Measurements from ENCODE around the gene HDLBP.

HDLBP gene

DNA sequence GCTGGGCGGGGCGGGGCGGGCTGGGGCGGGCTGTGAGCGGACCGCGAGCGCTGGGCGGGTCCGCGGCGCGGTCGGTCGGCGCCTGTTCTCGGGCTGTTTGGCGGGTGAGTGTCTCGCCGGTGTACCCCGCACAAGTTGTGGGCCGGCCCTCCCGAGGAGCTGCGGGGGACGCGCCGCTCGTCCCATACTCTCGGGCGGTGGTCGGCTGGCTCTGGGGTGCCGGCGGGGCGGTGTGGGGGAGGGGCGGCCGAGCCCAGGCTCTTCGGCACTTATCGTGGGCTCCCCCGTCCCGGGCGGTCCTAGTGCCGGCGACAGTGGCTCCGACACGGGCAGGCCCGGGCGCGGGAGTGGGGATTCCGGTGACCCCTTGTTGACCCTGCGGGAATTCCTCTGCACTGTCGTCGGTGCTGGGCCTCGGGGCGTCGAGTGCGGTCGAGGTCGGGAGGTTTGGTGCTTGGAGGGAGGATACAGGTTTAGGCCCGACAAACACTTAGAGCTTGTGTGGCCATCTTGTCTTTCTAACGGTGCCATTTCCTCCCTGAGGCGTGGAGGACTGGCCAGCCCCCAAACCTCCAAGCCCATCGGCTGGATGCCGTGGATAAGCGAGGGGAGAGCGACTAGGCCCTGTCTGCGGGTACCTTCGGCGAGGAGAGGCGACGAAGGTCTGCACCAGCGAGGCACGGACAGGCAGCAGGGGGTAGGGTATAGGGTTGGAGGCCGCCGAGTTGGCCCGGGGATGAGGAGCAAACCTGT, 583 bp upstream of the HDLBP start, which contains the start of gene SEPTIN2:
Gene SEPTIN2 (plus strand): TSS at position 47 of the 753 bp plus-strand sequence. CDS start 8,308 bp downstream, outside the sequence.
- ATAC-seq = peak; percentile 78
- TF ChIP-seq RARB (CRISPR knock-in tag; IDR thresholded peaks at IDR 0.05) = no peak
- TF ChIP-seq BACH2 (CRISPR knock-in tag; IDR thresholded peaks at IDR 0.05; ENCODE audit: borderline replicate concordance) = no peak
- TF ChIP-seq ZNF8 (CRISPR knock-in tag; IDR thresholded peaks at IDR 0.05) = no peak
- no peak for TF ChIP-seq GLIS3 (CRISPR knock-in tag; IDR thresholded peaks at IDR 0.05)
- no peak for TF ChIP-seq ISL1 (CRISPR knock-in tag; IDR thresholded peaks at IDR 0.05)
- TF ChIP-seq ZFP30 (CRISPR knock-in tag; IDR thresholded peaks at IDR 0.05) = no peak
- no peak for TF ChIP-seq CSDC2 (CRISPR knock-in tag; IDR thresholded peaks at IDR 0.05)
- no peak for TF ChIP-seq OSR1 (CRISPR knock-in tag; IDR thresholded peaks at IDR 0.05)
- TF ChIP-seq ZNF565 (CRISPR knock-in tag; conservative IDR thresholded peaks at IDR 0.05; ENCODE audit: low read depth) = no peak
- TF ChIP-seq ESRRG (CRISPR knock-in tag; IDR thresholded peaks at IDR 0.05) = no peak
- TF ChIP-seq, protein P1, sequence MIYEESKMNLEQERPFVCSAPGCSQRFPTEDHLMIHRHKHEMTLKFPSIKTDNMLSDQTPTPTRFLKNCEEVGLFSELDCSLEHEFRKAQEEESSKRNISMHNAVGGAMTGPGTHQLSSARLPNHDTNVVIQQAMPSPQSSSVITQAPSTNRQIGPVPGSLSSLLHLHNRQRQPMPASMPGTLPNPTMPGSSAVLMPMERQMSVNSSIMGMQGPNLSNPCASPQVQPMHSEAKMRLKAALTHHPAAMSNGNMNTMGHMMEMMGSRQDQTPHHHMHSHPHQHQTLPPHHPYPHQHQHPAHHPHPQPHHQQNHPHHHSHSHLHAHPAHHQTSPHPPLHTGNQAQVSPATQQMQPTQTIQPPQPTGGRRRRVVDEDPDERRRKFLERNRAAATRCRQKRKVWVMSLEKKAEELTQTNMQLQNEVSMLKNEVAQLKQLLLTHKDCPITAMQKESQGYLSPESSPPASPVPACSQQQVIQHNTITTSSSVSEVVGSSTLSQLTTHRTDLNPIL (CRISPR knock-in tag; IDR thresholded peaks at IDR 0.05; ENCODE audit: low read depth) = no peak
- TF ChIP-seq SNAI2 (CRISPR knock-in tag; IDR thresholded peaks at IDR 0.05) = no peak
- TF ChIP-seq ZNF70 (CRISPR knock-in tag; IDR thresholded peaks at IDR 0.05) = no peak

DNA sequence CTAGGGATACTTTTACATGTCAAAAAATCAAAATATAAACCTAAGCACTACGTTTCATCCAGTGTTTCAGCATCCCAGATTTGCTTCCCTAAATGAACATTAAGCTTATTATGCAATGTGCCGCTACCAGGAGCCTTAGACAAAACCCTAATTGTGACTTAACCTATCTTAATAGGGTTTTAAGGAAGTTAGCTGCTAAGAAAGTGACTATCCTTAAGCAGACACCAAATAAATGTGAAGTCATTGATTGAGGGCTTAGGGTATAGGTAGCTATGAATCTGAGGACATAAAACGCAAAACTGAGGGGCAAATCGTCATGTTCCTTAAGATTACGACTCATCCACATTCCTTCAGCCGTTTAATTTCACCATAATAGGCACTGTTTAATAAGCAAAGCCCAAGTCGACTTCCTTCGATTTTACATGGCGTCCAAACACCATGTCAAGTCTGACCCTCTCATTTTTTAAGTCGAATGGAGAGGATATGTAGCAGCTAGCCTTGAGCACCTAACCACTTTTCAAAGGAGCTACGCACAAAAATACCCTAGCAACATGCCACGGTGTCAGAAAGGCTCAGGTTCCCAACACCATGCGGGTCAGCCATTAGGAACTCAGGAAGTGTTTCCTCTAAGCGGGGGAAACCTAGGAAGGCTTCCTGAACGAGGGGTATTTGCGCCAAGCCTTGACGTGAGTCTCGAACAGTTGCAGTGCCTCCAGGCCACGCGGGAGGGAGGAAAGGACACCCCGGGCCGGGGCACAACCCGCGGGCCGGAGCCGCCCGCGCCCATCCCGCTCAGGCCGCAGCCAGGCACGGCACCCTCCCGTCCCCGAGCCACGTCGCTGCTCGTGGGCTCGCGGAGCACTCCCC, 1.0 kb downstream of the HDLBP start:
- no peak for ATAC-seq
- TF ChIP-seq SNAI2 (CRISPR knock-in tag; IDR thresholded peaks at IDR 0.05) = no peak
- TF ChIP-seq, protein P2, sequence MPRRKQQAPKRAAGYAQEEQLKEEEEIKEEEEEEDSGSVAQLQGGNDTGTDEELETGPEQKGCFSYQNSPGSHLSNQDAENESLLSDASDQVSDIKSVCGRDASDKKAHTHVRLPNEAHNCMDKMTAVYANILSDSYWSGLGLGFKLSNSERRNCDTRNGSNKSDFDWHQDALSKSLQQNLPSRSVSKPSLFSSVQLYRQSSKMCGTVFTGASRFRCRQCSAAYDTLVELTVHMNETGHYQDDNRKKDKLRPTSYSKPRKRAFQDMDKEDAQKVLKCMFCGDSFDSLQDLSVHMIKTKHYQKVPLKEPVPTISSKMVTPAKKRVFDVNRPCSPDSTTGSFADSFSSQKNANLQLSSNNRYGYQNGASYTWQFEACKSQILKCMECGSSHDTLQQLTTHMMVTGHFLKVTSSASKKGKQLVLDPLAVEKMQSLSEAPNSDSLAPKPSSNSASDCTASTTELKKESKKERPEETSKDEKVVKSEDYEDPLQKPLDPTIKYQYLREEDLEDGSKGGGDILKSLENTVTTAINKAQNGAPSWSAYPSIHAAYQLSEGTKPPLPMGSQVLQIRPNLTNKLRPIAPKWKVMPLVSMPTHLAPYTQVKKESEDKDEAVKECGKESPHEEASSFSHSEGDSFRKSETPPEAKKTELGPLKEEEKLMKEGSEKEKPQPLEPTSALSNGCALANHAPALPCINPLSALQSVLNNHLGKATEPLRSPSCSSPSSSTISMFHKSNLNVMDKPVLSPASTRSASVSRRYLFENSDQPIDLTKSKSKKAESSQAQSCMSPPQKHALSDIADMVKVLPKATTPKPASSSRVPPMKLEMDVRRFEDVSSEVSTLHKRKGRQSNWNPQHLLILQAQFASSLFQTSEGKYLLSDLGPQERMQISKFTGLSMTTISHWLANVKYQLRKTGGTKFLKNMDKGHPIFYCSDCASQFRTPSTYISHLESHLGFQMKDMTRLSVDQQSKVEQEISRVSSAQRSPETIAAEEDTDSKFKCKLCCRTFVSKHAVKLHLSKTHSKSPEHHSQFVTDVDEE (CRISPR knock-in tag; IDR thresholded peaks at IDR 0.05) = no peak
- TF ChIP-seq ESRRG (CRISPR knock-in tag; IDR thresholded peaks at IDR 0.05) = no peak
- no peak for TF ChIP-seq CSDC2 (CRISPR knock-in tag; IDR thresholded peaks at IDR 0.05)
- no peak for TF ChIP-seq ZFP30 (CRISPR knock-in tag; IDR thresholded peaks at IDR 0.05)
- TF ChIP-seq, protein P3, sequence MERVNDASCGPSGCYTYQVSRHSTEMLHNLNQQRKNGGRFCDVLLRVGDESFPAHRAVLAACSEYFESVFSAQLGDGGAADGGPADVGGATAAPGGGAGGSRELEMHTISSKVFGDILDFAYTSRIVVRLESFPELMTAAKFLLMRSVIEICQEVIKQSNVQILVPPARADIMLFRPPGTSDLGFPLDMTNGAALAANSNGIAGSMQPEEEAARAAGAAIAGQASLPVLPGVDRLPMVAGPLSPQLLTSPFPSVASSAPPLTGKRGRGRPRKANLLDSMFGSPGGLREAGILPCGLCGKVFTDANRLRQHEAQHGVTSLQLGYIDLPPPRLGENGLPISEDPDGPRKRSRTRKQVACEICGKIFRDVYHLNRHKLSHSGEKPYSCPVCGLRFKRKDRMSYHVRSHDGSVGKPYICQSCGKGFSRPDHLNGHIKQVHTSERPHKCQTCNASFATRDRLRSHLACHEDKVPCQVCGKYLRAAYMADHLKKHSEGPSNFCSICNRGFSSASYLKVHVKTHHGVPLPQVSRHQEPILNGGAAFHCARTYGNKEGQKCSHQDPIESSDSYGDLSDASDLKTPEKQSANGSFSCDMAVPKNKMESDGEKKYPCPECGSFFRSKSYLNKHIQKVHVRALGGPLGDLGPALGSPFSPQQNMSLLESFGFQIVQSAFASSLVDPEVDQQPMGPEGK (CRISPR knock-in tag; IDR thresholded peaks at IDR 0.05; ENCODE audit: borderline replicate concordance) = no peak
- TF ChIP-seq, protein P4, sequence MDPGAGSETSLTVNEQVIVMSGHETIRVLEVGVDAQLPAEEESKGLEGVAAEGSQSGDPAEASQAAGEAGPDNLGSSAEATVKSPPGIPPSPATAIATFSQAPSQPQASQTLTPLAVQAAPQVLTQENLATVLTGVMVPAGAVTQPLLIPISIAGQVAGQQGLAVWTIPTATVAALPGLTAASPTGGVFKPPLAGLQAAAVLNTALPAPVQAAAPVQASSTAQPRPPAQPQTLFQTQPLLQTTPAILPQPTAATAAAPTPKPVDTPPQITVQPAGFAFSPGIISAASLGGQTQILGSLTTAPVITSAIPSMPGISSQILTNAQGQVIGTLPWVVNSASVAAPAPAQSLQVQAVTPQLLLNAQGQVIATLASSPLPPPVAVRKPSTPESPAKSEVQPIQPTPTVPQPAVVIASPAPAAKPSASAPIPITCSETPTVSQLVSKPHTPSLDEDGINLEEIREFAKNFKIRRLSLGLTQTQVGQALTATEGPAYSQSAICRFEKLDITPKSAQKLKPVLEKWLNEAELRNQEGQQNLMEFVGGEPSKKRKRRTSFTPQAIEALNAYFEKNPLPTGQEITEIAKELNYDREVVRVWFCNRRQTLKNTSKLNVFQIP (CRISPR knock-in tag; IDR thresholded peaks at IDR 0.05; ENCODE audit: borderline replicate concordance, low read depth) = no peak
- TF ChIP-seq ZNF565 (CRISPR knock-in tag; conservative IDR thresholded peaks at IDR 0.05; ENCODE audit: low read depth) = no peak
- TF ChIP-seq BACH2 (CRISPR knock-in tag; IDR thresholded peaks at IDR 0.05; ENCODE audit: borderline replicate concordance) = no peak
- no peak for TF ChIP-seq ARNTL (CRISPR knock-in tag; IDR thresholded peaks at IDR 0.05; ENCODE audit: borderline replicate concordance, low read depth)
- no peak for TF ChIP-seq GLIS3 (CRISPR knock-in tag; IDR thresholded peaks at IDR 0.05)
- no peak for TF ChIP-seq TOX (CRISPR knock-in tag; IDR thresholded peaks at IDR 0.05; ENCODE audit: borderline replicate concordance)

DNA sequence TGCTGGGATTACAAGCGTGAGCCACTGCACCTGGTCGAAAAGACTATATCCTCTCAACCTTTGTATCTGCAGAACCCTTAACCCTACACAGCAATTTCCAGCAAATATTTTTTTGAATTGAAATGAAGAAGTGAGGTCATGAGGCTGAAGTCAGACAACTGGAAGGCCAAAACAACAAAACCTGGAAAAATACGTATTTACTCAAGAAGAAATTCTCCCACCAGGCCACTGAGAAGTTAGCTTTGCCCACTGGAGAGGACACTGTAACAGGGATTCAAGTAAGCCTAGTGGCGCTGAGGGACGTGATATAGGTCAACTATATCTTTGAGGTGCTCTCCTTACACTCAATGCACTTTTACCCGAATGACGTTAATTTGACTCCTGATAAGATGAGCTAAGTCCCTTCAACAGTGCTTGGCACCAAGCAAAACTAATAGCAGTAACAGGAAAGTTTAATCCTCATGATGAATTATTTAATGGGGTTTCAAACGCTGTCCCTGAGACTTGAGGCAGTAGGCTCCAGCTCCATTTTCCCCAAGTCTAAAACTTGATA, 1.9 kb downstream of the HDLBP start:
- ATAC-seq = no peak
- TF ChIP-seq ESRRG (CRISPR knock-in tag; IDR thresholded peaks at IDR 0.05) (no peak), TOX (CRISPR knock-in tag; IDR thresholded peaks at IDR 0.05; ENCODE audit: borderline replicate concordance) (no peak), BACH2 (CRISPR knock-in tag; IDR thresholded peaks at IDR 0.05; ENCODE audit: borderline replicate concordance) (no peak), ZNF70 (CRISPR knock-in tag; IDR thresholded peaks at IDR 0.05) (no peak), ZNF8 (CRISPR knock-in tag; IDR thresholded peaks at IDR 0.05) (no peak), SNAI2 (CRISPR knock-in tag; IDR thresholded peaks at IDR 0.05) (no peak), ZFP3 (CRISPR knock-in tag; IDR thresholded peaks at IDR 0.05) (no peak)
- TF ChIP-seq, protein P4 (CRISPR knock-in tag; IDR thresholded peaks at IDR 0.05; ENCODE audit: borderline replicate concordance, low read depth) = no peak
- TF ChIP-seq, protein P1 (CRISPR knock-in tag; IDR thresholded peaks at IDR 0.05; ENCODE audit: low read depth) = no peak
- TF ChIP-seq, protein P2 (CRISPR knock-in tag; IDR thresholded peaks at IDR 0.05) = no peak
